Keratinocyte (primary cell): ENCODE data around the gene KLHL33. TPM values are rescaled to one million over a fixed set of nuclear protein-coding genes. Genes with fewer than 3 reads are reported as not detected.
A peak's percentile ranks its signal among the peaks of the same experiment; 100 is the strongest.

Source experiments
- DNase-seq: peaks from one replicate; pipeline ENCODE4 v3.0.0-alpha.2; 2011; ENCODE audit warnings: low read depth, missing footprints, low spot score
- FAIRE-seq: peaks from 2 replicates; lab custom pipeline; 2011; peaks lifted over from hg19 to GRCh38; lab: Jason Lieb, UNC
- H2AFZ ChIP-seq: 2 replicates; pipeline ENCODE4 v1.6.0; 2012; ENCODE audit warnings: low read length, control low read depth, inconsistent platforms; ENCODE audit not compliant: control insufficient read depth
- H3K27ac ChIP-seq: 2 replicates; pipeline ENCODE4 v1.5.1; 2011; ENCODE audit warnings: low read length; ENCODE audit not compliant: control insufficient read depth, insufficient read depth
- H3K27me3 ChIP-seq: 3 replicates; pipeline ENCODE4 v1.6.0; 2011; ENCODE audit warnings: low read length; ENCODE audit not compliant: control insufficient read depth, insufficient read depth; ENCODE audit errors: extremely low read depth
- H3K36me3 ChIP-seq, 2 experiments: 2 replicates in 1 of 2; 3 replicates in 1 of 2; pipeline ENCODE4 v1.5.1; 2011; ENCODE audit warnings: low read length in 2 of 2, mild to moderate bottlenecking in 1 of 2; ENCODE audit not compliant: control insufficient read depth in 2 of 2, insufficient read depth in 2 of 2; ENCODE audit errors: extremely low read depth in 1 of 2
- H3K4me1 ChIP-seq: 3 replicates; pipeline ENCODE4 v1.5.1; 2011; ENCODE audit warnings: low read length; ENCODE audit not compliant: control insufficient read depth, insufficient read depth; ENCODE audit errors: extremely low read depth
- H3K4me2 ChIP-seq: 3 replicates; pipeline ENCODE4 v1.6.0; 2011; ENCODE audit warnings: low read depth, low read length; ENCODE audit not compliant: control insufficient read depth, insufficient read depth; ENCODE audit errors: extremely low read depth
- H3K4me3 ChIP-seq, 3 experiments: fragments of 200-600 bp in 1 of 3; sonication (generic) in 1 of 3; 2 replicates in 2 of 3; 3 replicates in 1 of 3; pipeline ENCODE4 v1.5.1; 2011 to 2016; ENCODE audit warnings: low read length in 3 of 3, mild to moderate bottlenecking in 3 of 3, control low read depth in 2 of 3, inconsistent platforms in 1 of 3, low read depth in 1 of 3, mixed read lengths in 1 of 3, mixed run types in 1 of 3, moderate library complexity in 1 of 3; ENCODE audit not compliant: control insufficient read depth in 2 of 3, insufficient read depth in 2 of 3; ENCODE audit errors: extremely low read depth in 1 of 3
- H3K79me2 ChIP-seq: 2 replicates; pipeline ENCODE4 v1.6.0; 2012; ENCODE audit warnings: low read length; ENCODE audit not compliant: control insufficient read depth, insufficient read depth
- H3K9ac ChIP-seq: 3 replicates; pipeline ENCODE4 v1.6.0; 2011; ENCODE audit warnings: low read length; ENCODE audit not compliant: control insufficient read depth, insufficient read depth; ENCODE audit errors: extremely low read depth
- H3K9me1 ChIP-seq: 3 replicates; pipeline ENCODE4 v1.6.0; 2011; ENCODE audit warnings: low read length; ENCODE audit not compliant: control insufficient read depth, insufficient read depth; ENCODE audit errors: extremely low read depth
- H3K9me3 ChIP-seq: 2 replicates; pipeline ENCODE4 v1.5.1; 2012; ENCODE audit warnings: low read depth, low read length; ENCODE audit not compliant: control insufficient read depth
- H4K20me1 ChIP-seq: 3 replicates; pipeline ENCODE4 v1.6.0; 2011; ENCODE audit warnings: low read length; ENCODE audit not compliant: control insufficient read depth, insufficient read depth; ENCODE audit errors: extremely low read depth
- EZH2 ChIP-seq: IDR thresholded peaks from one replicate; pipeline ENCODE4 v1.6.1; 2012; ENCODE audit warnings: inconsistent platforms, mild to moderate bottlenecking, low read length, moderate library complexity
- dilution Hi-C: fragments of 300-500 bp; cut with MboI; formaldehyde crosslinking; loops from one replicate; pipeline ENCODE4 v1.7.0; 2020; ENCODE audit warnings: low sequenced_read_pairs; ENCODE audit not compliant: extremely low pct_ligation_motif_present
- polyA plus RNA-seq, 5 experiments: library from polyadenylated mRNA; depleted of rRNA in 3 of 5; stranded (reverse) in 3 of 5; stranded (forward) in 1 of 5; unstranded in 1 of 5; fragments of >200 nt; gene quantifications; 1 replicate in 1 of 5; 2 replicates in 3 of 5; 3 replicates in 1 of 5; pipeline versions ENCODE4 v1.2.1 to v1.2.3, GENCODE V29; 2011 to 2012; ENCODE audit warnings: missing spikeins in 2 of 5, low read depth in 1 of 5, low replicate concordance in 1 of 5
- TF ChIP-seq, protein P1 (sequence below), 3 experiments: IDR thresholded peaks in 1 of 3; conservative IDR thresholded peaks in 1 of 3; optimal IDR thresholded peaks in 1 of 3; 2 replicates in 2 of 3; 3 replicates in 1 of 3; pipeline versions ENCODE3 to v1.5.1; 2011; ENCODE audit warnings: low read length in 3 of 3, mild to moderate bottlenecking in 3 of 3, moderate library complexity in 2 of 3, control low read depth in 1 of 3, inconsistent platforms in 1 of 3; ENCODE audit not compliant: insufficient read depth in 2 of 3; ENCODE audit errors: extremely low read depth in 1 of 3

KLHL33 gene
- polyA plus RNA-seq, 1 donor (not counting 4 experiments of a cell fraction or from before 2014, with no cell fraction given), result not detected

DNA sequence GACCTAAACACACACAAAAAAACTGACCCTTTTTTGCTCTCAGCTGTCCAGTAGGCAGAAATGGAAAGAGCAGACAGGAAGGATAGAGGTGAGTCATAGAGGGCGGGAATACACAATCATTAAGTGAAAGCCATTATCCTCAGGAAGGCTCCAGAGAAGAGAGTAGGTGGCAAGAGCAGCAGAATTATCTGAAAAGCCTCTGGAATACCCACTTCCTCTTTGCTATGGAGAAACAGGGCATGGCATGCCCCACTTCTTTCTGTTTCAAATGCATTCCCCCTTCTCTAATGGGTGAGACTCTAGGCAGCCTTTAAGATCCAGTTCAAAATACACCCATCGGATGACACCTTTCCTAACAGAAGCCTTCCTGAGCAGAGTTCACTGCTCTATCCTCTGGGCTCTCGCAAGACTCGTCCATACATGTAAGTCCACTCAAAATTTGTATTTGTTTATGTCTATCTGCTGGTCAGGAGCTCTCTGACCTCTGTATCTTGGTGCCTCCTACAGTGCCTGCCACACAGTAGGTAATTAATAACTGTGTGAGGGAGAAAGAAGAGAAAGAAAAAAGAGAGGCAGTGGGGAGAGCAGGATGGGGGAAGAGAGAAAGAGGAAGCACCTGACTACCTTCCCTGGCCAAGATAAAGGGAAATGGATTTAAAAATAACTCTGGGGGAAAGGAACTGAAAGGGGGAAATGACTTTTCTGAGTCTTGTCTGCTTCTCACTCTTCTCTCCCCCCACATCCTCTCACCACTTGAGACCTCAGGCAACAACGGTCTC is 8.5 kb downstream of the KLHL33 start:
- Histone ChIP-seq H3K4me1 (peaks cover 7% of the 10 kb centered on the region), H3K4me2 (peak overlapping the region; percentile 39), H3K4me3 (no peak overlapping the region), H3K79me2 (no peaks in the 10 kb centered on the region), H3K36me3 (no peaks in the 10 kb centered on the region), H3K27me3 (no peaks in the 10 kb centered on the region), H3K9me3 (no peaks in the 10 kb centered on the region), H2AFZ (peak overlapping the region; percentile 82), H3K9ac (no peak overlapping the region), H4K20me1 (no peaks in the 10 kb centered on the region), H3K27ac (no peak overlapping the region), H3K9me1 (no peaks in the 10 kb centered on the region)
- dilution Hi-C loops, result no loop called here
- TF ChIP-seq, protein P1, sequence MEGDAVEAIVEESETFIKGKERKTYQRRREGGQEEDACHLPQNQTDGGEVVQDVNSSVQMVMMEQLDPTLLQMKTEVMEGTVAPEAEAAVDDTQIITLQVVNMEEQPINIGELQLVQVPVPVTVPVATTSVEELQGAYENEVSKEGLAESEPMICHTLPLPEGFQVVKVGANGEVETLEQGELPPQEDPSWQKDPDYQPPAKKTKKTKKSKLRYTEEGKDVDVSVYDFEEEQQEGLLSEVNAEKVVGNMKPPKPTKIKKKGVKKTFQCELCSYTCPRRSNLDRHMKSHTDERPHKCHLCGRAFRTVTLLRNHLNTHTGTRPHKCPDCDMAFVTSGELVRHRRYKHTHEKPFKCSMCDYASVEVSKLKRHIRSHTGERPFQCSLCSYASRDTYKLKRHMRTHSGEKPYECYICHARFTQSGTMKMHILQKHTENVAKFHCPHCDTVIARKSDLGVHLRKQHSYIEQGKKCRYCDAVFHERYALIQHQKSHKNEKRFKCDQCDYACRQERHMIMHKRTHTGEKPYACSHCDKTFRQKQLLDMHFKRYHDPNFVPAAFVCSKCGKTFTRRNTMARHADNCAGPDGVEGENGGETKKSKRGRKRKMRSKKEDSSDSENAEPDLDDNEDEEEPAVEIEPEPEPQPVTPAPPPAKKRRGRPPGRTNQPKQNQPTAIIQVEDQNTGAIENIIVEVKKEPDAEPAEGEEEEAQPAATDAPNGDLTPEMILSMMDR (optimal IDR thresholded peaks at IDR 0.05 in 1 of 3, IDR thresholded peaks at IDR 0.05 in 1 of 3, conservative IDR thresholded peaks at IDR 0.05 in 1 of 3; ENCODE audit: extremely low read depth in 1 of 3, insufficient read depth in 2 of 3, low read length in 3 of 3), result no peak
- TF ChIP-seq EZH2, result no peak
- DNase-seq (no peak), FAIRE-seq (no peak)

DNA sequence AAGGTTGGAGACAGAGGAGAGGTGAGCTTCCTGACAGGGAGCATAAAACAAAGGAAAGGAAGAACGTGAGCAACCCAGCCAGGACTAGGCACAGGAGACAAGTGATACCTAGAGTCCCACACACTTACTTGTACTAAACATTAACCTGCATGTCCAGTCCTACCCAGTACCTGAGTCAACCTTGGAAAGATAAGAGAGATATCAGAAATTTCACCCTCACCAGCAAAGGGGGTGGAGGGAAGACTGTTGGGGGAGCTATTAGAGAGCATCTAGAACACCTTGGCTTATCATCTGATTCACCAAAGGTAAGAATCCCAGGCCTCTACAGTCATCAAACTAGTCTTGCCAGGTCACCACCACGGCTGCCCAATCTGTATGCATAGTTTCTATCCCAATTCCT is 11.1 kb downstream of the KLHL33 start:
- no peak for FAIRE-seq
- no peak overlapping the region for H3K9ac ChIP-seq
- TF ChIP-seq EZH2, result no peak
- TF ChIP-seq, protein P1 (optimal IDR thresholded peaks at IDR 0.05 in 1 of 3, IDR thresholded peaks at IDR 0.05 in 1 of 3, conservative IDR thresholded peaks at IDR 0.05 in 1 of 3; ENCODE audit: extremely low read depth in 1 of 3, insufficient read depth in 2 of 3, low read length in 3 of 3), result no peak
- no peaks in the 10 kb centered on the region for H3K9me1 ChIP-seq
- dilution Hi-C loops, result no loop called here
- H3K4me3 ChIP-seq, result no peak overlapping the region
- H3K36me3 ChIP-seq, result no peaks in the 10 kb centered on the region
- H3K27me3 ChIP-seq, result no peaks in the 10 kb centered on the region
- DNase-seq, result no peak
- peaks cover 7% of the 10 kb centered on the region for H3K4me1 ChIP-seq
- H3K4me2 ChIP-seq, result no peak overlapping the region
- no peak overlapping the region for H2AFZ ChIP-seq
- H3K27ac ChIP-seq, result no peak overlapping the region
- no peaks in the 10 kb centered on the region for H3K9me3 ChIP-seq
- no peaks in the 10 kb centered on the region for H4K20me1 ChIP-seq
- no peaks in the 10 kb centered on the region for H3K79me2 ChIP-seq
